Coronary artery (tissue), 2 donors: ENCODE results near the gene FAXDC2.

Experiments
- DNase-seq: peaks from one replicate; pipeline ENCODE4 v3.0.0-alpha.2; 2017; ENCODE audit warnings: low spot score
- H3K27ac ChIP-seq, 2 donors: fragments of 200-600 bp; sonication (generic); one replicate each; pipeline ENCODE4 v1.5.1; 2016 to 2019
- H3K4me3 ChIP-seq: fragments of 200-600 bp; sonication (generic); 2 replicates; pipeline ENCODE4 v1.5.1; 2016; ENCODE audit warnings: mild to moderate bottlenecking, moderate library complexity
- CTCF ChIP-seq: fragments of 200-600 bp; sonication (generic); IDR thresholded peaks from one replicate; pipeline ENCODE4 v1.5.1; 2019; ENCODE audit warnings: antibody characterized with exemption

The FAXDC2 gene

GRCh38 chr5:154776167-154776566 lies 74.2 kb downstream of the FAXDC2 start:
- no peak for TF ChIP-seq CTCF
- no peak for DNase-seq
- Histone ChIP-seq H3K27ac (no peak overlapping the region), H3K4me3 (no peak overlapping the region)

GRCh38 chr5:154773326-154773725 lies 77.1 kb downstream of the FAXDC2 start:
- no peak for TF ChIP-seq CTCF
- Histone ChIP-seq H3K27ac (no peak overlapping the region), H3K4me3 (no peak overlapping the region)
- DNase-seq = no peak

- no peak for TF ChIP-seq CTCF
- Histone ChIP-seq H3K4me3 (peak overlapping the region; percentile 42), H3K27ac (peak overlapping the region; percentile 53 to 54)
- DNase-seq = no peak
These were observed 79.0 kb downstream of the FAXDC2 start for GRCh38 chr5:154771383-154771901.

GRCh38 chr5:154770111-154770510 lies 80.3 kb downstream of the FAXDC2 start:
- H3K27ac ChIP-seq = peak overlapping the region; percentile 21 to 62
- no peak overlapping the region for H3K4me3 ChIP-seq
- TF ChIP-seq CTCF = no peak
- no peak for DNase-seq
